NCI-H69 (cell line): ENCODE data around the gene PITPNM3.

Experiments
- DNase-seq: peaks from one replicate; lab custom pipeline; 2025; lab: John Stamatoyannopoulos, UW

Gene PITPNM3

DNA sequence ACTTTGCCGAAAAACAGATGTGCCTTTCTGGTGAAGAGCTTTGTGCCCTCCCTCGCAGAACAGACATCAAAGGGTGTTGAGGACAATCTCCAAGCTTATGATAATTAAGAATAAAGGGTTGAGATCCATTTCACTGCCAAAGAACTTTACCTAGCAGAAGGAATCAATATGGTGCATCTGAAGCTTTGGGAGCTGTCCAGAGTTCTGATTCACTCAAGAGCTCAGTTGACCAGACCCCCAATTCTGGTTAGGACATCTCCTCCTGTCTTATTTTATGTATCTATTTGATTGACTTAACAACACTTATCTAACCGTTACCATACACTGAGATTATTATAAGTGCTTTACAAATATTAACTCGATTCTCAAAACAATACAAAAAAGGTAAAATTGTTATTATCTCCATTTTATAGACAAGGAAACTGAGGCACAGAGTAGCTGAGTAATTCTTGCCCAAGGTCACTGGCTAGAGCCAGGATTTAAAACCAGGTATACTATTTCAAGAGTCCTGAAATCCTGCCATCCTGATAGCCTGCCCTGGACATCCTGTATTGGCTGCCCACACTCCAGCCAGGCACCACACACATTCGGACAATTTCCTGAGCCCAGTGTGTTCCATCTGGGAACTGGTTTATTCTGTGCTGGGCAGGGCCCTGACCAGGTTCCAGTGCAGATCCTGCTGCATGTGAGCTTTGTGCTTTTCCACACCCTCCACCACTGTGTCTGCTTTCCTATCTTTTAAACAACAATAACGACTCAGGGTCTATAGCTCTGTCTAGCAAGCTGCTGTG is 29.8 kb downstream of the PITPNM3 start:
- DNase-seq: no peak

DNA sequence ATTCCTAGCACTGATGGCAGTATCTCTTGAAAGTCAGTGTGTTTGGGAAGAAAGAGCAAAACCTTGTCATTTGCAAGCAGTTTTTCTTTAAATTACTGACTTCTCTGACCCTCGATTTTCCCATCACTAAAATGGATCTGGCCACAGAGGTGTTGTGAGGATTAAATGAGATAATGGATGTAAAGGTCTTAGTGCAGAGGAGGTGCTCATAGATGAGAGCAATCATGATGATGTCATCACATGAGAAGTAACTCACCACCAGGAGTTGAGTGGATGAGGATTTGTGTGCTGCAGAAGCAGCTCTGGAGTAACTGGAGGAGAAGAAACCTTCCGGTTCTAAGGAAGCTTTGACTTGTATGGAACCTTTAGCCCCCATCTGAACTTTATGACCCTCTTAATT is 30.6 kb downstream of the PITPNM3 start:
- DNase-seq: no peak

DNA sequence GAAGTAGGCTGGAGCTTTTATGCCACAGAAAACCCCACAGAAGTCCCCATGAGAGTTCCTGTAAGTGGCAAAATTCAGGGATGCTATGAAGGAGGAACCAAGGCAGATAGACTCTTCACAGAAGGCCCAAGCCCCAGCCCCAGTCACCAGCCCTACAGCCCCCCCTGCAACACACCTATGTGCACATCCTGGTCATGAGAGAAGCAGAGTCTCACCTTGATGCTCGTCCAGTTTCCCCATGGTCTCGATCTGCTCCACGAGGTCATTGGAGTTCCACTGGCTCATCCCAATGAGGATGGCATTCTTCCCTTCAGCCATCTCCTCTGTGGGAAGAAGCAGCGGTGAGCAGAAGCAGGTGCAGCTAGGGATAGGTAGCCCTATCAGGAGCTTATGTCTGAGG is 31.2 kb downstream of the PITPNM3 start:
- DNase-seq: no peak

DNA sequence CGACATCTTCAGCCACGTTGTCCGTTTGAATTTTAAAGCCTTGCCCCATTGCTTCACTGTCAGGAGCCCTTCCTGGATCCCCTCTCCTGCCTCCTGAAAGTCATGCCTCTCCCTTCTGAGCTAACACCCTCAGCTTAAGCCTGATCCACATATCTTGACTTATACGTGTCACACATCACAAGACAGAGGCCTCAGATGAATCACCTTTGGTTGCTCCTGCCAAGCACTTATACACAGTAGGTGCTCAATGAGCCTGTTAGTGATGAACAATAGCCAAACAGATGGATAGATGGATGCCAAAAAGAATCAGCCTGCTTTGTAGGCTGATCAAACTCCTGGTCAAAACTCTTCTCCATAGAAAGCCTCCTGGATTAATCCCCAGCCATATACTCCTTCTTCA is 31.8 kb downstream of the PITPNM3 start:
- DNase-seq: no peak

DNA sequence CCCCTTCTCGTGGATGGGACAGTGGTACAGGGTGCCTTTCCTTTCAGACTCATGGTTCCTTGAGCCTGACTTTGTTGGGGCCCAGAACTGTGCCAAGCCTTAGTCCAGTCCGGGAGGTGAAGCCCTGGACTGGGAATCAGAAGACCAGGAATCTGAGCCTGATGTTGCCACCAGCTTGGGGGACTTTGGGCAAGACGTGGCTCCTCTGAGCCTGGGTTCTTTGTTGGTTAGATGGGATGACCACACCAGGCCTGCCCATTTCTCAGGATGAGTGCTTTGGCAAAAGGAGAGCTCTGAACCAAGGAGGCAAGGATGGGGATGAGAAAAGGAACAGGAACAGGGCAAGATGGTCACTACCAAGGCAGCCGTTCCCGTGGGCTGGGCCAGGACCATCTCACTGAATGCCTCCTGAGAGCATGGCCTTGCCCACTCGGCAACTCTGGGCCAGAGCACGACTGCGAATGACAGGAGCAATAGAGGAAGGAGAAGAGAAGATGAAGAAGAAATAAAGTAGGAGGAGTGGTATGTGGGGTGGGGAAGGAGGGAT is 32.5 kb downstream of the PITPNM3 start:
- no peak for DNase-seq

DNA sequence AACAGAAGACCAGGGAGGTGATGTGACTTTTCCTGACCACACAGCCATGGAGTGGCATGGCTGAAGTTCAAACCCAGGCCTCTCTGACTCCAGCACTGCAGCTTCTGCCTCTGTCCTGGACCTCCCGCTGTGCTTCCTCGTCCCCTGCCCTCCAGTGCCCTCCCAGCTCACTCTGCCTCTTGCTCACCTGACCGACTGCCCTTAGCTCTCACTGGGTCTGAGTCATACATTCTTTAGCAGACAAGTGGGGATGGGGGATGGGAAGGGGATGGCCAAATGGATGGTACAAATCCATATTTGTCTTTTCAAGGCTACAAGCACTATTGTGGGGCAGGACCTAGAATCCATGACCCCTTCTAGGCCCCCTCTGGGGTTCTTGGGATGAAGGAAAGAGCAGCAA is 33.0 kb downstream of the PITPNM3 start:
- DNase-seq: no peak

DNA sequence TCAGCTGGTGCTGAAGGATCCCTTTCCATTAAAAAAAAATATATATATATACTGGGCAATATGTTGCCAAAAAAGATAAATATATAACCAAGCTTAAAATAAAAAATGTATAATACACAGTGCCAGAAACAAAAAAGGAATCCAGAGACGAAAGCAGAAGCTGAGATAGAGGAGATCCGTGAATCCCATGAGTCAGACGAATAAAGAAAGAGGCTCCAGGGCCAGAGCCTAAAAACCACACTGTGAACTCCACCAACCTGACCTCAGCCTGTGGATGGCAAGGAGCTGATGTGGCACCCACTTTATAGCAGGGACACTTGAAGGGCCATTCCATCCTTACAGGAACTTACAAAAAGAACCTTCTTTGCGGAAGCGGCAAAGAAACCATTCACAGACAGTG is 34.8 kb downstream of the PITPNM3 start:
- no peak for DNase-seq

DNA sequence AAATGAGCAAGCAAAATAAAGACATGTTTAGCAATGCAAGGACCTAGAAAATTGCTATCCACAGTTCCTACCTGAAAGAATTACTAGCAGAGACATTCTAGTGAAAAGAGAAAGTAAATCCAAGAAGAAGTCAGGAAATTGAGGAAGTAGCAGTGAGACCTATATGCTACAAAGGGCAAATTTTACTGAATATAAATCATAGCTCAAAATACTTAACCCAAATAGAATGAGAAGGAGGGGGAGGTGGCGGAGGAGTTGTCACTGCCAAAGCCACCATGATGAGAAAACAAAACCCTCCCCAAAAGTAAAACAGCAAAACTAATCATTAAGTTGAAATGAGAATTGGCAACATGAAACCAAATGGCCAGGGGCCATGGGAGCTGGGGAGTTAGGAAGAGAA is 39.3 kb downstream of the PITPNM3 start:
- DNase-seq: no peak

DNA sequence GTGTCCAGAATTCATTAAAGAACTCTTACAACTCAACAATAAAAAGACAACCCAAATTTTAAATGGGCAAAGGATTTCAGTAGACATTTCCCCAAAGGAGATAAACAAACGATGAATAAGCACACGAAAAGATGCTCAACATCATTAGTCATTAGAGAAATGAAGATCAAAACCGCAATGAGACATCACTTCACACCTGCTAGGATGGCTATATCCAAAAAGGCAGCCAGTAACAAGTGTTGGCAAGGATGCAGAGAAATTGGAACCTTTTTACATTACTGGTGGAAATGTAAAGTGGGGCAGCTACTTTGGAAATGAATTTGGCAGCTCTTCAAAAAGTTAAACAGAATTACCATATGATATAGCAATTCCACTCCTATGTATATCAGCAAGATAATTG is 42.0 kb downstream of the PITPNM3 start:
- DNase-seq: no peak

DNA sequence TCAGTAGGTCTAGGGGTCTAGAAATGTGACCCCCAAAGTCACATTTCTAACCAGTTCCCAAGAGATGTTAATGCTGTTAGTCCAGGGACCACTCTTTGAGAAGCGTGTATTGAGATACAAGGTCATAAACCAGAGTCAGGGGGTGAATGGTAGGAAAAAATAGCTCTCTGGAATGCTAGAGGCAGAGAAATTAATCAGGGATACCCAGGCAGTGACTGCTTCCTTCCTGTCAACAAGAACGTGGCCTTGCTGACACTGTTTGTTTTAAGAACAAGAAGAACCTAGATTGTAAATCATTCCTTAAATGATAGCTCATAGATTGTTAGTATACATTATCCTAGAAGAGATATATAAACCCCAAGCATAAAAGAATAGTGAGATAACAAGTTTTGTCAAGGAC is 43.8 kb downstream of the PITPNM3 start:
- no peak for DNase-seq

DNA sequence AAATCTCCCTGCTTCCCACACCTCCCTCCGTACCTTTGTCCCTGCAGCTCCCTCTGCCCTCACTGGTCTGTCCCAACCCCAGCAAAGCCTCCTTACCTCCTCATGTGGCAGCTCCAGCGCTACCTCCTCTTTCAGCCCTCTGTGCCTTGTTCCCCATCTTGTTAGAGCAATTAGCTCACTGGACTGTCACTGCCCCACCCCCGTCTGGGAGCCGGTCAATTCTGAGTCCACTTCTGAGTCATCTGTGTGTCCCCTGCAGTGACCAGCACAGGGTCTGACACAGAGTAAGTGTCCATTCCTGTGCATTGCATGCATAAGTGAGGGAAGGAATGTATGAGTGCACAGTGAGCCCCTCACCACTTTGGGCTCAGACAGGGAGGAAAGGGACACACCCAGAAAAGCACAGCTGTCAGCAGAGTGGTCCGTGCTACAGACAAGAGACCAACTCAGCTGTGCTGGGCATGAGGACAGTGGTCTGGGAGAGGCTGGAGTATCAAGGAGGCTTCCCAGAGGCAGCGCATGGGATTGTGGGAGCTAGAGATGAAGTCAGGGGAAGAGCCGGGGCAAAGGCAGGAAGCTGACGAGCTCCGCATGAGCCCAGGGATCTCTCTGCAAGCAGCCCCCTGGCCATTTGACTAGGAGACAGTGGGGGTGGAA is 45.9 kb downstream of the PITPNM3 start:
- DNase-seq: no peak

DNA sequence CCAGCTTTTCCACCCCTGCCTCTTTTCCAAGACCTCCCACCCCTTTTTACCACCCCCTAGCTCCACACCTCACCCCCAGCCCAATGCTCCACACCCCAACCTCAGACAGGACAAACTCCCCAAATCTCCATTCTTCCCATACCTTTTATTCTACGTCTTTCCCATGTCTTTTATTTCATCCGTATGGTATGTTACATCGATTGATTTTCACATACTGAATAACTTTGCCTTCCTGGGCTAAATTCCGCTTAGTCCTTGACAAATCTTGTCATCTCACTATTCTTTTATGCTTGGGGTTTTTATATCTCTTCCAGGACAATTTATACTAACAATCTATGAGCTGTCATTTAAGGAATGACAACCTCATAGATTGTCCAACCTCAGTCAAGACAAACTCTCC is 46.4 kb downstream of the PITPNM3 start:
- DNase-seq: no peak

DNA sequence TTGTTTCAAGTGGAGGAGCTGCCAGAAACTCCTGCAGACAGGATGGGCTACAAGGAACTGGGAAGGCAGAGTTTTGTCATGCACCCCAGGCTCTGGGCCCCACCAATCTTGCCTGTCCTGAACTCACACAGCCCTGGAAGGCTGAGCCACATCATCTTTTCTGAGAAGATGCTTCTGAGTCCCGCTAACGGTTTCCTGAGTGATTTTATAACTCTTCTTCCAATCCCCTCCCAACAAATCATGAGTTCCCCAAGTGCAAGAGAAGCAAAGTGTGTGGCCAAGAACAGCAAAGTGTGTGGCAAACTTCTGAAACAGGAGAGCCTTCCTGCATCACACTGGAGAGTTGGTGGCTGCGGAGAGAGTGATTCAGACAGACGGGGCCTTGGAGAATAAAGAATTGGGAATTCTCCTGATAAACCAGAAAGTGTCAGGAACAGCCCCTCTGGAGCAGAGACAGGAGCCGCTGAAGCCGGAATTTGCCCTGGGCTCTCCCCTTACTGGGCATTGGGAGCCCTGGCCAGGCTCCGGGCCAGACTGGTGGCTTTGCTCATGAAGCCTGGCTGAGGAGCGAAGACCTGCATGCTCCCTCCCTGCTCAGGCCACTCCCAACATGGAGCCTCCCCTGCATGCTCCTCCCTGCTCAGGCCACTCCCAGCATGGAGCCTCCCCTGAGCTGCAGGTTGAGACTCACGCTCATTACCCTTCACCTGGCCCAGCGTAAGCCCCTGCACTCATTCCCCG is 47.2 kb downstream of the PITPNM3 start:
- no peak for DNase-seq

DNA sequence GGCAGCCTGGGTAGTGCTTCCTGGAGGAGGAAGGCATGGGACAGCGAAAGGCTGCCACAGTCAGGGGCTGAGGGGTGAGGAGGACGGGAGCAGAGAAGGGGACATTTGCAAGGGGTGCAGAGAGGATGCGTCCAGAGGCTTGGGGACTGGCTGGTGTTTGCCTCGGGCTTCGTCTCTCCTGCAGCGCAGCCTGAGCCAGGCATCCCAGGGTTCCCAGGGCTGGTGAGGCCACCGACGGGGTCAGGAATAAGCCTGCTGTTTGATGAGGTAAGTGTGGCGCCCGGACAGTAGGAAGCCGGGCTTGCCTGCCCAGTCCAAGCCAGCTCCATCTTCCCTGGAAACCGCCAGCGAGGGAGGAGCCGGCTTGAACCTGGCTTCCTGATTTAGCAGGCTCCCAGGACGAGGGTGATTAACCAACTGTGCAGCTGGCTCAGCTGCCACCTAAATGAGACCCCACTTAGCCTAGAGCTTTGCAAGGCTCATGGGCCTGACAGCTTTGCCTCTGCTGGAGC is 47.8 kb downstream of the PITPNM3 start:
- peak; percentile 65 for DNase-seq

DNA sequence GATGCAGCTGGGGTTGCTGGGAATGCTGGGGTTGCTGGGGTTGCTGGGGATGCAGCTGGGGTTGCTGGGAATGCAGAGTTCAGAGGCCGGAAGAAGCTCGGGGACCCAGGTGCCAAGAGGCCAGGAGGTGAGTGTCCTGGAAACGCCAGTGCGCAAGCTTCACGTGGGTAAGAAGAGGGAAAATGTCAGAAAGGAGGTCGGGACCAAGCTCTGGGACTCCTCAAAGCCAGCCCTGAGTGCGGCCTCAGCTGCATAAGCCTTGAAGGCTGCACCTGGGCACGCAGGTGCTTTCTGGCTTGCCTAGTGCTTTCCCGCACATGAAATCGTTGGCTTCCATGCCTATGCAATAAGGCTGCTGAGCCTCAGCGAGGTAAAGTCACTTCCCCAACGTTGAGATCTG is 48.3 kb downstream of the PITPNM3 start:
- no peak for DNase-seq

DNA sequence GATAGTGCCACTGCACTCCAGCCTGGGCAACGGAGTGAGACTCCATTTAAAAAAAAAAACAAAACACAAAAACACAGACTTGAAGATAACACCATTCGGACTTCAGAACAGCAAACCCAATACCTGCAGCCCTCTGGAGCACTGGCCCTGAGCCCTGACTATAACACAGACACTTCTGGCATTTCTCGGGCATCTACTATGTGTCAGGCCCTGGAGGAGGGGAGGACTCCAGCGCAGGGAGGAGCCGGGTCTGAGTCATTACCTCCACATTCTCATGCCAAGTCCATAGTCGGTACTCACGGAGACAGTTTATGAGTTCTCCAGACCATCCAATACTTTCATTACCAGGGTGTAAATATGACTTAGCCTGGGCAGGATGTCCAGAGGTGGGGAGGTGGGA is 48.8 kb downstream of the PITPNM3 start:
- no peak for DNase-seq

DNA sequence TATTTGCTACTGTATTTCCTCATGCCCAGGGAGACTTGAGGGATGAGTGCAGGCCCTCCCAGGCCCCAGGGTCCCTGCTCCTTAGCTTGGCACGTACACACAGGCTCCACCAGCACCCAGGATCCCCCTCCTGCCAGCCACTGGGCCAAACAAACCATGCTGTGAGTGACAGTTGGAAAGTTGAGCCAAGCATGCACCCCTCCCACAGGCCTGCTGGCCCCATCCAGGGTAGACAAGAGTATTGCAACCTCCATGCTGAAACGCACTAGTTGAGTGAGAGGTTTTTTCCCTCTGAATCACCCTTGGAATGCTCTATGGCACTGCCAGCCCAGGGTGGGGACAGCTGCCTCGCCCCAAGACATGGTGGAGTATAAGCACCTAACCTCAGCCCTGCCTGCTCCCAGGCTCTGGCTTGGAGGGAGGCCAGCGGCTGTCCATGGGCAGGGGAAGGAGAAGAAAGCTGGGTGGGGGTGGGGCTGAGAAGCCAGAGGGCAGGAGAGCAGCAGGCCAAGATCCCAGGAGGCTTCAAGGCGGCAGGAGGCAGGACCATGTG is 49.6 kb downstream of the PITPNM3 start:
- DNase-seq: no peak

DNA sequence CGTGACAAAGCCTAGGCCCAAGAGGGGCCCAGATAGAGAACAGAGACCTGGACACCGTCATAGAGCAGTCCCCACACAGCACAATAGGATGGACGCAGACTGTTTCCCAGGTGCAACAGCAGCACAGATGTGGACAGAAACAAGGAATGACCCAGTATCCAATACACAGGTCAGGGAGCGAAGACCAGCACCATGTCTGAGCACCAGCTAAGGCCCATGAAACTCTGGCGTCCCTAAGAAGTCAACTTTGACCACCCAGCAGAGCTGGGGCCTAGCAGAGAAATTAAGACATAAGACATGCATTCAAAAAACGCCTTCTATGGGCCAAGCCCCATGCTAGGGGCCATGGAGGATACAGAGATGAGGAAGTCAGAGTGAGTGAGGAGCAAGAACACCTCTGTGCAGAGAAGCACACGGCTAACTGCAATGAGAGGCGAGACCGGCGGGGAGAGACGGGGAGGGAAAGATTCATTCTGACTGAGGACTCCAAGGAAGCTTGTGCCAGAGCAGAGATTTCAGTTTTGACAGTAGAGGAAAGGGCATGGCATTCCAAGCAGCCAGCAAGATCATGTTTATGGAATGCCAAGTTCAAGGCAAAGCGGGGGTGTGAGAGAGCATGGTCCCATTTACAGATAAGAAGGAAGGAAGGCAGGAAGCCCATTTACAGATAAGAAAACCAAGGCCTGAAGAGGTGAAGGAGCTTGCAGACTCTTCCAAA is 50.8 kb downstream of the PITPNM3 start:
- DNase-seq: no peak

DNA sequence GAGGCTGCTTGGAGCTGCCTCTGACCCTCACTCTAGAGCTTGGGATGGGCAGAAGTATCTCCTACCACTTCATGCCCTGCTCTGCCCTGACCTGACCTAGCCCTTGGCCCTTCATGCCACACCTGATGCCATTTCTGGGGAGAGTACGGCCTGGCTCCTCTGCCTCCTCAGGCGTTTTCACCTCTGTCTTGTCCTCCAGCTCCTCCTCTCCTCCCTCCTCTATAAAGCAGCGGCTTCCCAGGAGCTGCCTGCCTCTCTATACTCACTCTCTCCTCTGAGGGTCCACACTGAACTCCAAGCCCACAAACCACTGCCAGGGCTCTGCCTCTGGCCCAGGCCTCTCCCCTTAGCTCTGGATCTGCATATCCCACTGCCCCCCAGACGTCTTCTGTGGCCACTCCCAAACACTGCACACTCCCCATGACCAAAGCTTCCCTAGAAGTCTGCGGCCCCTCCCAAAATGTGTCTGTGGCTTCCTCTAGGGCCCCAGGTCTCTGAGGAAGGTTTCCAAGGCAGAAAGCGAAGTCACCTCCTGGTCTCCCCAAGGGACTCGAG is 52.6 kb downstream of the PITPNM3 start:
- DNase-seq: no peak

DNA sequence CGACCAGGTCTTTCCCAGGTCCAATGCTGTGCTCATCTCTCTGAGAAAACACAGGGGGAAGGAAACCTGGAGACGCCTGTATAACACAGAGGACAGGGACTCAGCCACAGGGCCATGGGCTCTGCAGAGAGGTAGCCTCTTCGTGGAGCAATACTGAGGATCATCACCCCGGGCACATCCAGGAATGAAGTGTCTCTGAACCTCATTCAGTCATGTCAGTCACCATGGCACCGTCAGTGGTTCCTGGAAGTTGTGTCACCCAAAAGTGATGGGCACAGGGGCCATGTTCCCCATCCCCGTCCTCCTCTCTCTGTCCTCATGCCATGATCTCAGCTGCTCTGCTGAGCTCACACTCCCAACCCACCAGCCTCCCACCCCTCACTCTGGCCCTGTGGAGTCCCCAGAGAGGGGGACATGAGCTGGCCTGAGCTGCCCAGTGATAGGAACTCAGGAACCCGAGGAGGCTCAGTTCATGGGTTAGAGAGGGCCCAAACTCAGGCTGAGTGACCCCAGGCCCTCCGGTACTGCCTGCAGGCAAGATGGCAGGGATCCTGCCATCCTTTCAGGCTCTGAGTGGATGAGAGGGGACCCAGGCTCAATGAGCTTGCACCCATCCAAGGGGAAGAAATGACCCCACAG is 53.4 kb downstream of the PITPNM3 start:
- DNase-seq: no peak

DNA sequence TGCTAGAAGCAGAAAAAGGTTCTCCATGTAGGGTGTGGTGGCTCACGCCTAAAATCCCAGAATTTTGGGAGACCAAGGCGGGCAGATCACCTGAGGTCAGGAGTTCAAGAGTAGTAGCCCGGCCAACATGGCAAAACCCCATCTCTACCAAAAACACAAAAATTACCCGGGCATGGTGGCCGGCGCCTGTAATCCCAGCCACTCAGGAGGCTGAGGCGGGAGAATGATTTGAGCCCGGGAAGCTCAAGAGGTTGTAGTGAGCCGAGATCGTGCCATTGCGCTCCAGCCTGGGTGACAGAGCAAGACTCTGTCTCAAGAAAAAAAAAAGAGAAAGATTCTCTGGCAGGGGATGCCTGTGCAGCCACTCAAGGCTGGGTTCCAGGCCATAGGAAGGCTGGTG is 54.2 kb downstream of the PITPNM3 start:
- no peak for DNase-seq
